ENCODE results near the gene PIK3R5. TPM values are rescaled to one million over a fixed set of nuclear protein-coding genes. Genes with fewer than 3 reads are reported as not detected.

The PIK3R5 gene
- total RNA-seq = 44.0 TPM
- long read RNA-seq, full-length matches to known transcripts = 12 of 97 reads
- long read RNA-seq, partial matches to known transcripts = 44 of 97 reads
- long read RNA-seq, other reads (novel, unspliced or antisense) = 41 of 97 reads

GRCh38 chr17:8965394-8966168 lies at the start of gene PIK3R5:
Gene PIK3R5 (minus strand): TSS chr17:8965707. CDS start chr17:8911494, 54,213 bp downstream.
- ATAC-seq (peak; percentile 91 to 93), DNase-seq (peak; percentile 81)
- Histone ChIP-seq H3K9me3 (no peaks in the 10 kb centered on the region), H3K4me3 (peak within 1 kb of the TSS; percentile 64), H3K27ac (peak within 1 kb of the TSS; percentile 90), H3K36me3 (no peaks in the 10 kb centered on the region), H3K4me1 (peaks cover 4% of the 10 kb centered on the region), H3K27me3 (ENCODE audit: low read depth) (peaks cover 30% of the 10 kb centered on the region)
- no peak for TF ChIP-seq CTCF (IDR thresholded peaks at IDR 0.05)
- intact Hi-C loops (cut with DNase I) = no loop called here

- H3K4me3 ChIP-seq = no peak overlapping the region
- H3K9me3 ChIP-seq = no peaks in the 10 kb centered on the region
- H3K36me3 ChIP-seq = no peaks in the 10 kb centered on the region
- no peak for ATAC-seq
- DNase-seq = no peak
- H3K27ac ChIP-seq = no peak overlapping the region
- H3K4me1 ChIP-seq = no peaks in the 10 kb centered on the region
- intact Hi-C loops (cut with DNase I) = no loop called here
- H3K27me3 ChIP-seq (ENCODE audit: low read depth) = peaks cover 38% of the 10 kb centered on the region
- no peak for TF ChIP-seq CTCF (IDR thresholded peaks at IDR 0.05)
These were observed 45.5 kb upstream of the PIK3R5 start for GRCh38 chr17:9011001-9011400.

GRCh38 chr17:9009737-9010136 lies 44.2 kb upstream of the PIK3R5 start:
- Histone ChIP-seq H3K36me3 (no peaks in the 10 kb centered on the region), H3K27me3 (ENCODE audit: low read depth) (peaks cover 44% of the 10 kb centered on the region), H3K27ac (no peak overlapping the region), H3K9me3 (no peaks in the 10 kb centered on the region), H3K4me1 (no peaks in the 10 kb centered on the region), H3K4me3 (no peak overlapping the region)
- intact Hi-C loops (cut with DNase I) = no loop called here
- DNase-seq (no peak), ATAC-seq (no peak)
- no peak for TF ChIP-seq CTCF (IDR thresholded peaks at IDR 0.05)

- Histone ChIP-seq H3K9me3 (no peaks in the 10 kb centered on the region), H3K4me3 (no peak overlapping the region), H3K4me1 (peaks cover 5% of the 10 kb centered on the region), H3K27ac (no peak overlapping the region), H3K27me3 (ENCODE audit: low read depth) (peaks cover 51% of the 10 kb centered on the region), H3K36me3 (no peaks in the 10 kb centered on the region)
- no peak for DNase-seq
- intact Hi-C loops (cut with DNase I) = no loop called here
- ATAC-seq = no peak
- no peak for TF ChIP-seq CTCF (IDR thresholded peaks at IDR 0.05)
These were observed 43.6 kb upstream of the PIK3R5 start for GRCh38 chr17:9009096-9009495.

GRCh38 chr17:9007052-9007714 lies 41.7 kb upstream of the PIK3R5 start:
- TF ChIP-seq CTCF (IDR thresholded peaks at IDR 0.05) = no peak
- Histone ChIP-seq H3K4me1 (peaks cover 17% of the 10 kb centered on the region), H3K27ac (no peak overlapping the region), H3K36me3 (no peaks in the 10 kb centered on the region), H3K4me3 (no peak overlapping the region), H3K27me3 (ENCODE audit: low read depth) (peaks cover 68% of the 10 kb centered on the region), H3K9me3 (no peaks in the 10 kb centered on the region)
- DNase-seq (no peak), ATAC-seq (no peak)
- intact Hi-C loops (cut with DNase I) = no loop called here
